Activated CD8-positive, alpha-beta T cell treated with anti-CD3 and anti-CD28 coated beads for 36 hours (primary cell): ENCODE data around the gene MARS1. TPM values are rescaled to one million over a fixed set of nuclear protein-coding genes. Genes with fewer than 3 reads are reported as not detected.
A peak's percentile ranks its signal among the peaks of the same experiment; 100 is the strongest.
"Not testable (repeated sequence)": the region's sequence is repeated elsewhere in the genome, so short reads cannot be mapped to it uniquely, and the experiment has no call there.

Source experiments
- ATAC-seq: fragments of 200-7000 bp; cut with Tn5 transposase; one replicate; pipeline ENCODE4 v1.10.0; 2021; ENCODE audit warnings: mild to moderate bottlenecking, moderate library complexity
- CTCF ChIA-PET: fragments of 350-600 bp; sonication (Branson Sonifier 250); formaldehyde crosslinking; loops from one replicate; lab custom pipeline; 2021; ENCODE audit warnings: antibody characterized with exemption; lab: Charles Lee
- POLR2A ChIA-PET: fragments of 350-600 bp; sonication (Branson Sonifier 250); formaldehyde crosslinking; loops from one replicate; lab custom pipeline; 2021; ENCODE audit warnings: antibody characterized with exemption; lab: Charles Lee
- DNase-seq: peaks from one replicate; pipeline ENCODE4 v3.0.0-alpha.2; 2020
- H3K27ac Mint-ChIP-seq: one replicate; pipeline ENCODE4 v1.8.0; 2021; ENCODE audit warnings: mild to moderate bottlenecking, mixed read lengths
- H3K27me3 Mint-ChIP-seq: one replicate; pipeline ENCODE4 v1.8.0; 2021; ENCODE audit warnings: mixed read lengths
- H3K36me3 Mint-ChIP-seq: one replicate; pipeline ENCODE4 v1.8.0; 2021; ENCODE audit warnings: low read depth, mixed read lengths
- H3K4me1 Mint-ChIP-seq: one replicate; pipeline ENCODE4 v1.8.0; 2021; ENCODE audit warnings: low read depth, mixed read lengths
- H3K4me3 Mint-ChIP-seq: one replicate; pipeline ENCODE4 v1.8.0; 2021; ENCODE audit warnings: mild to moderate bottlenecking, moderate library complexity, mixed read lengths
- H3K9me3 Mint-ChIP-seq: one replicate; pipeline ENCODE4 v1.8.0; 2021; ENCODE audit warnings: mixed read lengths
- CTCF ChIP-seq: fragments of 200-600 bp; IDR thresholded peaks from one replicate; pipeline ENCODE4 v1.8.0; 2022; ENCODE audit warnings: antibody characterized with exemption, mild to moderate bottlenecking
- intact Hi-C: fragments of 100-400 bp; cut with micrococcal nuclease; formaldehyde crosslinking; loops from one replicate; pipeline ENCODE4 v1.10.0; 2022
- total RNA-seq, 2 experiments: library from RNA; stranded (reverse); gene quantifications; one replicate each; pipeline ENCODE4 v1.2.3, GENCODE V29; 2021

MARS1 gene
- total RNA-seq, 2 experiments from 2014 or later = 343 to 345 TPM

DNA sequence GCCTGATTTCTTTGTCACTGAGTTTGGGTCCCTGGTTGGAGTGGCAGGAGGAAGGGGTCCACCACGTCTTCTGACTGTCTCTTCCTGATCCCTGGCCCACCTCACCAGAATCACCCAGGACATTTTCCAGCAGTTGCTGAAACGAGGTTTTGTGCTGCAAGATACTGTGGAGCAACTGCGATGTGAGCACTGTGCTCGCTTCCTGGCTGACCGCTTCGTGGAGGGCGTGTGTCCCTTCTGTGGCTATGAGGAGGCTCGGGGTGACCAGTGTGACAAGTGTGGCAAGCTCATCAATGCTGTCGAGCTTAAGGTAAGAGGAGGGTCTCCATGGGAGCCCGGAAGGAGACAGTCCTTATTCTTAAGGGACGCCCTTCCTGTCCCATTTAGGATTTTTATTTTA, 12.3 kb downstream of the MARS1 start:
- Mint-ChIP-seq H3K27ac (no peak overlapping the region), H3K4me3 (no peak overlapping the region), H3K36me3 (peaks cover 74% of the 10 kb centered on the region), H3K27me3 (no peaks in the 10 kb centered on the region), H3K9me3 (peaks cover 2% of the 10 kb centered on the region), H3K4me1 (peaks cover 5% of the 10 kb centered on the region)
- intact Hi-C loops = no loop called here
- DNase-seq (no peak), ATAC-seq (no peak)
- ChIA-PET POLR2A (interaction anchor here (1.4 kb wide), 1 partner anchor 10 kb away, joined by 5 read pairs; no protein-coding TSS in a partner anchor), CTCF (no interaction called here)
- TF ChIP-seq CTCF = no peak

GRCh38 chr12:57502311-57502969, 14.6 kb downstream of the MARS1 start:
- H3K9me3 Mint-ChIP-seq, H3K4me3 Mint-ChIP-seq, H3K27me3 Mint-ChIP-seq, DNase-seq, intact Hi-C loops, ATAC-seq, H3K4me1 Mint-ChIP-seq: not testable (repeated sequence)
- H3K36me3 Mint-ChIP-seq = peaks cover 66% of the 10 kb centered on the region
- H3K27ac Mint-ChIP-seq = peak overlapping the region; percentile 24
- ChIA-PET POLR2A (interaction anchor here (0.9 to 3.4 kb wide), 3 partner anchors 12 to 44 kb away, joined by 3 to 26 read pairs (median 4); partner anchors contain the start of gene DCTN2), CTCF (interaction anchor here (1.4 kb wide), 1 partner anchor 81 kb away, joined by 5 read pairs; no protein-coding TSS in a partner anchor)

- intact Hi-C loops, H3K27ac Mint-ChIP-seq, CTCF ChIA-PET, ATAC-seq, H3K4me1 Mint-ChIP-seq, H3K9me3 Mint-ChIP-seq, H3K4me3 Mint-ChIP-seq, DNase-seq, H3K27me3 Mint-ChIP-seq: not testable (repeated sequence)
- peaks cover 48% of the 10 kb centered on the region for H3K36me3 Mint-ChIP-seq
- POLR2A ChIA-PET = interaction anchor here (1.0 to 1.1 kb wide), 2 partner anchors 9 to 19 kb away, joined by 4 to 5 read pairs; partner anchors contain the start of gene MARS1
Measured at GRCh38 chr12:57506541-57506940, 18.7 kb downstream of the MARS1 start.

GRCh38 chr12:57507796-57508195, 19.9 kb downstream of the MARS1 start:
- H3K36me3 Mint-ChIP-seq = peaks cover 52% of the 10 kb centered on the region
- intact Hi-C loops, H3K9me3 Mint-ChIP-seq, H3K27me3 Mint-ChIP-seq, H3K27ac Mint-ChIP-seq, H3K4me1 Mint-ChIP-seq, H3K4me3 Mint-ChIP-seq, CTCF ChIA-PET, ATAC-seq, DNase-seq, POLR2A ChIA-PET: not testable (repeated sequence)

DNA sequence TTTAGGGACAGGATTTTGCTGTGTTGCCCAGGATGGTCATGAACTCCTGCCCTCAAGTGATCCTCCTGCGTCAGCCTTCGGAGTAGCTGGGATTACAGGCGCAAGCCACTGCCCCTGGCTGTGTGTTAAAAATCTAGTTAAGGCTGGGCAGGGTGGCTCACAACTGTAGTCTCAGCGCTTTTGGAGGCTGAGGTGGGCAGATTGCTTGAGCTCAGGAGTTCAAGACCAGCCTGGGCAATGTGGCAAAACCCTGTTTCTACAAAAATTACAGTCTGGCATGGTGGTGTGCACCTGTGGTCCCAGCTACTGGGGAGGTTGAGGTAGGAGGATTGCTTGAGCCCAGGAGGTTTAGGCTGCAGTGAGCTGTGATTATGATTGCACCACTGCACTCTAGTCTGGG, 23.3 kb downstream of the MARS1 start:
- POLR2A ChIA-PET = interaction anchor here (1.0 to 1.4 kb wide), 2 partner anchors 35 to 39 kb away, joined by 3 to 4 read pairs; no protein-coding TSS in a partner anchor

More for the DNA sequence above, 23.3 kb downstream of the MARS1 start:
- Mint-ChIP-seq H3K4me1 (peaks cover 7% of the 10 kb centered on the region), H3K4me3 (no peak overlapping the region), H3K9me3 (no peaks in the 10 kb centered on the region), H3K27ac (no peak overlapping the region), H3K27me3 (no peaks in the 10 kb centered on the region), H3K36me3 (peaks cover 57% of the 10 kb centered on the region)
- CTCF ChIA-PET = interaction anchor here (0.6 kb wide), 1 partner anchor 20 kb away, joined by 3 read pairs; no protein-coding TSS in a partner anchor
- intact Hi-C loops = no loop called here
- no peak for TF ChIP-seq CTCF
- ATAC-seq (no peak), DNase-seq (no peak)
